Keratinocyte (primary cell): ENCODE results near the gene SCAANT1. TPM values are rescaled to one million over a fixed set of nuclear protein-coding genes. Genes with fewer than 3 reads are reported as not detected.

Experiments
- DNase-seq: peaks from one replicate; pipeline ENCODE4 v3.0.0-alpha.2; 2011; ENCODE audit warnings: low read depth, missing footprints, low spot score
- FAIRE-seq: peaks from 2 replicates; lab custom pipeline; 2011; peaks lifted over from hg19 to GRCh38; lab: Jason Lieb, UNC
- H2AFZ ChIP-seq: 2 replicates; pipeline ENCODE4 v1.6.0; 2012; ENCODE audit warnings: low read length, control low read depth, inconsistent platforms; ENCODE audit not compliant: control insufficient read depth
- H3K27ac ChIP-seq: 2 replicates; pipeline ENCODE4 v1.5.1; 2011; ENCODE audit warnings: low read length; ENCODE audit not compliant: control insufficient read depth, insufficient read depth
- H3K27me3 ChIP-seq: 3 replicates; pipeline ENCODE4 v1.6.0; 2011; ENCODE audit warnings: low read length; ENCODE audit not compliant: control insufficient read depth, insufficient read depth; ENCODE audit errors: extremely low read depth
- H3K36me3 ChIP-seq, 2 experiments: 2 replicates in 1 of 2; 3 replicates in 1 of 2; pipeline ENCODE4 v1.5.1; 2011; ENCODE audit warnings: low read length in 2 of 2, mild to moderate bottlenecking in 1 of 2; ENCODE audit not compliant: control insufficient read depth in 2 of 2, insufficient read depth in 2 of 2; ENCODE audit errors: extremely low read depth in 1 of 2
- H3K4me1 ChIP-seq: 3 replicates; pipeline ENCODE4 v1.5.1; 2011; ENCODE audit warnings: low read length; ENCODE audit not compliant: control insufficient read depth, insufficient read depth; ENCODE audit errors: extremely low read depth
- H3K4me2 ChIP-seq: 3 replicates; pipeline ENCODE4 v1.6.0; 2011; ENCODE audit warnings: low read depth, low read length; ENCODE audit not compliant: control insufficient read depth, insufficient read depth; ENCODE audit errors: extremely low read depth
- H3K4me3 ChIP-seq, 3 experiments: fragments of 200-600 bp in 1 of 3; sonication (generic) in 1 of 3; 2 replicates in 2 of 3; 3 replicates in 1 of 3; pipeline ENCODE4 v1.5.1; 2011 to 2016; ENCODE audit warnings: low read length in 3 of 3, mild to moderate bottlenecking in 3 of 3, control low read depth in 2 of 3, inconsistent platforms in 1 of 3, low read depth in 1 of 3, mixed read lengths in 1 of 3, mixed run types in 1 of 3, moderate library complexity in 1 of 3; ENCODE audit not compliant: control insufficient read depth in 2 of 3, insufficient read depth in 2 of 3; ENCODE audit errors: extremely low read depth in 1 of 3
- H3K79me2 ChIP-seq: 2 replicates; pipeline ENCODE4 v1.6.0; 2012; ENCODE audit warnings: low read length; ENCODE audit not compliant: control insufficient read depth, insufficient read depth
- H3K9ac ChIP-seq: 3 replicates; pipeline ENCODE4 v1.6.0; 2011; ENCODE audit warnings: low read length; ENCODE audit not compliant: control insufficient read depth, insufficient read depth; ENCODE audit errors: extremely low read depth
- H3K9me1 ChIP-seq: 3 replicates; pipeline ENCODE4 v1.6.0; 2011; ENCODE audit warnings: low read length; ENCODE audit not compliant: control insufficient read depth, insufficient read depth; ENCODE audit errors: extremely low read depth
- H3K9me3 ChIP-seq: 2 replicates; pipeline ENCODE4 v1.5.1; 2012; ENCODE audit warnings: low read depth, low read length; ENCODE audit not compliant: control insufficient read depth
- H4K20me1 ChIP-seq: 3 replicates; pipeline ENCODE4 v1.6.0; 2011; ENCODE audit warnings: low read length; ENCODE audit not compliant: control insufficient read depth, insufficient read depth; ENCODE audit errors: extremely low read depth
- CTCF ChIP-seq, 3 experiments: IDR thresholded peaks in 1 of 3; conservative IDR thresholded peaks in 1 of 3; optimal IDR thresholded peaks in 1 of 3; 2 replicates in 2 of 3; 3 replicates in 1 of 3; pipeline versions ENCODE3 to v1.5.1; 2011; ENCODE audit warnings: low read length in 3 of 3, mild to moderate bottlenecking in 3 of 3, moderate library complexity in 2 of 3, control low read depth in 1 of 3, inconsistent platforms in 1 of 3; ENCODE audit not compliant: insufficient read depth in 2 of 3; ENCODE audit errors: extremely low read depth in 1 of 3
- EZH2 ChIP-seq: IDR thresholded peaks from one replicate; pipeline ENCODE4 v1.6.1; 2012; ENCODE audit warnings: inconsistent platforms, mild to moderate bottlenecking, low read length, moderate library complexity
- dilution Hi-C: fragments of 300-500 bp; cut with MboI; formaldehyde crosslinking; loops from one replicate; pipeline ENCODE4 v1.7.0; 2020; ENCODE audit warnings: low sequenced_read_pairs; ENCODE audit not compliant: extremely low pct_ligation_motif_present
- polyA plus RNA-seq, 5 experiments: library from polyadenylated mRNA; depleted of rRNA in 3 of 5; stranded (reverse) in 3 of 5; stranded (forward) in 1 of 5; unstranded in 1 of 5; fragments of >200 nt; gene quantifications; 1 replicate in 1 of 5; 2 replicates in 3 of 5; 3 replicates in 1 of 5; pipeline versions ENCODE4 v1.2.1 to v1.2.3, GENCODE V29; 2011 to 2012; ENCODE audit warnings: missing spikeins in 2 of 5, low read depth in 1 of 5, low replicate concordance in 1 of 5

The SCAANT1 gene
- polyA plus RNA-seq, 1 donor (not counting 4 experiments of a cell fraction or from before 2014, with no cell fraction given): not detected

DNA sequence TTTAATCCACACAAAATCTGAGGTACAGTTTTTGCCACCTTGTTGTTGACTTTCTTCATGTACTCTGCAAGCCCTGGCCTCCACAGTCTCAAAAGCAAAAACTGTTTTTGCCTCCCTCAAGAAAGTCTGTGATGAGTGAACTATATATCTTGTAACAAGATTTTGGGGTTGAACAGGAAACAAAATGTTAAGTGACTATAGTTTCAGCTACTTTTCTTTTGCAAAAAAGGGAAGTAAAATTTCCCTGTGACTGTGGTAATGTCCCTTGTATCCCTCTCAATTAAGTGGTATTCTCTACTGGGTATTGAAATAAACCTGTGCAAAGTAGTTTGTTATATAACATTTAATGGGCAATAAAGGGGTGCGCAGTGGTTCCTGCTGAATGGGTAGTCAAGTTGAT lies 21.3 kb upstream of the SCAANT1 start:
- Histone ChIP-seq H3K27ac (no peak overlapping the region), H3K9me3 (no peaks in the 10 kb centered on the region), H3K79me2 (peaks cover 70% of the 10 kb centered on the region), H3K4me1 (peaks cover 17% of the 10 kb centered on the region), H3K4me2 (no peak overlapping the region), H3K4me3 (no peak overlapping the region), H3K27me3 (no peaks in the 10 kb centered on the region), H3K9ac (no peak overlapping the region), H4K20me1 (peaks cover 14% of the 10 kb centered on the region), H3K9me1 (peaks cover 8% of the 10 kb centered on the region), H3K36me3 (peaks cover 2 to 9% of the 10 kb centered on the region in 2 experiments), H2AFZ (no peak overlapping the region)
- dilution Hi-C loops: no loop called here
- TF ChIP-seq EZH2 (no peak), CTCF (optimal IDR thresholded peaks at IDR 0.05 in 1 of 3, IDR thresholded peaks at IDR 0.05 in 1 of 3, conservative IDR thresholded peaks at IDR 0.05 in 1 of 3; ENCODE audit: extremely low read depth in 1 of 3, insufficient read depth in 2 of 3, low read length in 3 of 3) (no peak)
- no peak for DNase-seq
- no peak for FAIRE-seq

DNA sequence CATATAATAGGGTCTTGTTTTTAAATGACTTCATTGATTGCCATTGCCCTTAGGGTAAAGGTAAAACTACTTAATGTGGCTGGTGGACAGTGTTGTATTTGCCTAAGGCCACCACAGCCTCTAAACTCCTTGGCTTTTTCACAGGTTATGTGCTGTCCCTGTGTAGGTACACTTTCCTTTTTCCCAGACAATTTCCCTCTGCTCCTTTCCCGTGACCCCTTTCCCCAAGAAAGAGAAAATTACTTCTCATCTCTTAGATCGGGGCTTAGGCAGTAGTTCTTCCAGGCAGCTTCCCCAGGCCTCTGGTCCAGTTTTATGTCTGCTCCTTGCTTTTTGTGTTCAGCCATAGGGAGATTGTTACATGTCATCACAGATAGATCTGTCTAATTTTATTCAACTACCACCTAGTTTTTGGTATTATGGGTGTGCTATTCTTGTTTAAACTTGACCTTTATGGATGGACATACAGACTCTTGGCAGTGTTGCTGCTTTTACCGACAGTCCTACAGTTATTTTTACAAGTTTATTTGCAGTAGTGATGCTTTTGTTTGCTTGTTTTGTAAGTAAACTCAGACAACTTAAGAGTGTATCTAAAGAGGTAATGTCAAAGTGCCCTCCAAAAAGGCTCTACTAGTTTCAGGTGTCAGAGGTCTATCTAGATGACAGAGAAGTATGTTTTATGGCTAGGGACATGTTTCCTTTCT lies 20.5 kb upstream of the SCAANT1 start:
- H3K4me3 ChIP-seq: no peak overlapping the region
- peaks cover 9% of the 10 kb centered on the region for H3K4me1 ChIP-seq
- TF ChIP-seq EZH2 (no peak), CTCF (optimal IDR thresholded peaks at IDR 0.05 in 1 of 3, IDR thresholded peaks at IDR 0.05 in 1 of 3, conservative IDR thresholded peaks at IDR 0.05 in 1 of 3; ENCODE audit: extremely low read depth in 1 of 3, insufficient read depth in 2 of 3, low read length in 3 of 3) (no peak)
- H3K27ac ChIP-seq: no peak overlapping the region
- H3K36me3 ChIP-seq: peaks cover 2 to 9% of the 10 kb centered on the region in 2 experiments
- peaks cover 7% of the 10 kb centered on the region for H3K9me1 ChIP-seq
- DNase-seq (no peak), FAIRE-seq (peak; percentile 44)
- dilution Hi-C loops: no loop called here
- H4K20me1 ChIP-seq: peaks cover 10% of the 10 kb centered on the region
- H3K79me2 ChIP-seq: peaks cover 70% of the 10 kb centered on the region
- H3K27me3 ChIP-seq: no peaks in the 10 kb centered on the region
- H3K9ac ChIP-seq: no peak overlapping the region
- H2AFZ ChIP-seq: no peak overlapping the region
- H3K9me3 ChIP-seq: no peaks in the 10 kb centered on the region
- H3K4me2 ChIP-seq: no peak overlapping the region
